Activated T-helper 2 cell treated with anti-CD3 and anti-CD28 coated beads, Interferon-gamma antibody, Interleukin-2, Interleukin-4, amounts not matched to agents 10 μg/mL and 5 μg/mL and 100 μg/mL, durations not matched to agents 14 hours and 24 hours and 36 hours (primary cell): ENCODE data around the gene SETMAR. TPM values are rescaled to one million over a fixed set of nuclear protein-coding genes. Genes with fewer than 3 reads are reported as not detected.

Experiments
- DNase-seq: peaks from one replicate; pipeline ENCODE4 v3.0.0; 2021; ENCODE audit warnings: low spot score
- H3K27ac Mint-ChIP-seq: one replicate; pipeline ENCODE4 v1.8.0; 2021; ENCODE audit warnings: mixed read lengths
- H3K27me3 Mint-ChIP-seq: one replicate; pipeline ENCODE4 v1.8.0; 2021; ENCODE audit warnings: low read depth, mixed read lengths
- H3K36me3 Mint-ChIP-seq: one replicate; pipeline ENCODE4 v1.8.0; 2021; ENCODE audit warnings: low read depth, mixed read lengths
- H3K4me1 Mint-ChIP-seq: one replicate; pipeline ENCODE4 v1.8.0; 2021; ENCODE audit warnings: low read depth, mixed read lengths
- H3K4me3 Mint-ChIP-seq: one replicate; pipeline ENCODE4 v1.8.0; 2021; ENCODE audit warnings: low read depth, mild to moderate bottlenecking, moderate library complexity, mixed read lengths
- H3K9me3 Mint-ChIP-seq: one replicate; pipeline ENCODE4 v1.8.0; 2021; ENCODE audit warnings: mixed read lengths
- intact Hi-C: fragments of 100-400 bp; cut with micrococcal nuclease; formaldehyde crosslinking; loops from one replicate; pipeline ENCODE4 v1.15.1; 2023
- total RNA-seq: library from RNA; stranded (reverse); gene quantifications from 2 replicates; pipeline ENCODE4 v1.2.3, GENCODE V29; 2022

Gene SETMAR
- total RNA-seq, 1 donor from 2014 or later, result 16.0 TPM

DNA sequence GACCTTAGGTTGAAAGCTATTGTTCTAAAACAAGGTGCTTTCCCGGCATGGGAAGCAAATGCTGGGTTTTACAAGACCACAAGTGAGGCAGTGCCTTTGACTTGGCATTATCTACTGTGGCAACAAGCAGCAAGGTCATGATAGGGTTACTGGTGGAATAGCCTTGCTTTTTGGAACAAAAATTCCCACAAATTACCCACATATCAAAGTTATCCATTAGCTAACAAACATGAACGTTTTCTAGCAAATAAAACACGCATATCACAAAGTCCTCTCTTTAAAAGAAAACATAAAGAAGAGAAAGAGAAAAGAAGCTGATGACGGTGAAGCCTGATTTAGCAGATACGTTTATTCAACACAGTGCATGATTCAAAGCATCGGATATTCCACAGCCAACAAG, 57.6 kb downstream of the SETMAR start:
- no peaks in the 10 kb centered on the region for H3K27me3 Mint-ChIP-seq

DNA sequence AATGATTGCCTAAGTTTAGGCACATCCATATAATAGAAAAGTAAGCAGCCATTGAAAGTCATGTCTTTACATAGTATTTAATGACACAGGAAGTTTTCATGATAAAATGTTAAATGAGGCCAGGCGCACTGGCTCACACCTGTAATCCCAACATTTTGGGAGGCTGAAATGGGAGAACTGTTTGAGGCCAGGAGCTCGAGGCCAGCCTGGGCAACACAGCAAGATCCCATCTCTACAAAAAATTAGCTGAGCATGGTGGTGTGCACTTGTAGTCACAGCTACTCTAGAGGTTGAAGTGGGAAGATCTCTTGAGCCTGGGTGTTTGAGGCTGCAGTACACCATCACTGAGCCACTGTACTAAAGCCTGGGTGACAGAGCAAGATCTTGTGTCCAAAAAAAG, 59.4 kb downstream of the SETMAR start:
- no peaks in the 10 kb centered on the region for H3K27me3 Mint-ChIP-seq
- H3K27ac Mint-ChIP-seq, result no peak overlapping the region
- no peaks in the 10 kb centered on the region for H3K9me3 Mint-ChIP-seq
- intact Hi-C loops, result no loop called here
- DNase-seq, result no peak
- H3K4me3 Mint-ChIP-seq, result no peak overlapping the region
- no peaks in the 10 kb centered on the region for H3K4me1 Mint-ChIP-seq
- no peaks in the 10 kb centered on the region for H3K36me3 Mint-ChIP-seq

More for the DNA sequence above, 57.6 kb downstream of the SETMAR start:
- Mint-ChIP-seq H3K4me1 (no peaks in the 10 kb centered on the region), H3K27ac (no peak overlapping the region), H3K9me3 (no peaks in the 10 kb centered on the region), H3K36me3 (no peaks in the 10 kb centered on the region), H3K4me3 (no peak overlapping the region)
- no peak for DNase-seq
- intact Hi-C loops, result no loop called here

Other genes with a start within 250 kb of the SETMAR start
- 6.9 and 7.7 TPM in 2 replicates for gene SUMF1, start 163.9 kb downstream of the SETMAR start, total RNA-seq
- 117 and 137 TPM in 2 replicates for gene ITPR1, start 190.0 kb downstream of the SETMAR start, total RNA-seq